Heart left ventricle (tissue), 16 donors: ENCODE measurements around the gene FMO5. TPM values are rescaled to one million over a fixed set of nuclear protein-coding genes. Genes with fewer than 3 reads are reported as not detected.

ENCODE experiments used
- ATAC-seq, 4 donors: fragments of 200-7000 bp; cut with Tn5 transposase; one replicate each; pipeline ENCODE4 v1.9.1; 2020 to 2022; ENCODE audit warnings: moderate library complexity in 4 of 4, mild to moderate bottlenecking in 3 of 4, moderate number of reproducible peaks in 1 of 4
- DNase-seq, 5 donors: peaks; one replicate each; pipeline ENCODE4 v3.0.0-alpha.2; 2020
- H3K27ac ChIP-seq, 12 donors: fragments of 200-600 bp; sonication (generic) in 4 of 12; one replicate each; pipeline versions ENCODE4 v1.5.0 to v1.8.0; 2016 to 2022; ENCODE audit warnings: mild to moderate bottlenecking in 2 of 12
- H3K27me3 ChIP-seq, 9 donors: fragments of 200-600 bp; sonication (generic) in 2 of 9; one replicate each; pipeline versions ENCODE4 v1.5.1 to v1.8.0; 2016 to 2022; ENCODE audit warnings: mild to moderate bottlenecking in 3 of 9
- H3K36me3 ChIP-seq, 9 donors: fragments of 200-600 bp; sonication (generic) in 2 of 9; one replicate each; pipeline versions ENCODE4 v1.5.0 to v1.8.0; 2018 to 2022; ENCODE audit warnings: mild to moderate bottlenecking in 2 of 9
- H3K4me1 ChIP-seq, 12 donors: fragments of 200-600 bp; sonication (generic) in 4 of 12; one replicate each; pipeline versions ENCODE4 v1.5.0 to v1.8.0; 2016 to 2022; ENCODE audit warnings: mild to moderate bottlenecking in 3 of 12
- H3K4me3 ChIP-seq, 12 donors: fragments of 200-600 bp; sonication (generic) in 4 of 12; one replicate each; pipeline versions ENCODE4 v1.5.0 to v1.8.0; 2017 to 2022; ENCODE audit warnings: mild to moderate bottlenecking in 9 of 12, moderate library complexity in 4 of 12
- H3K9me3 ChIP-seq, 12 donors: fragments of 200-600 bp; sonication (generic) in 4 of 12; one replicate each; pipeline versions ENCODE4 v1.5.0 to v1.8.0; 2016 to 2022; ENCODE audit warnings: mild to moderate bottlenecking in 1 of 12
- POLR2A ChIP-seq, 2 donors: fragments of 450-650 bp; IDR thresholded peaks; one replicate each; pipeline ENCODE4 v1.6.1; 2017; ENCODE audit warnings: antibody characterized with exemption in 2 of 2, mild to moderate bottlenecking in 2 of 2, moderate library complexity in 2 of 2
- WGBS, 4 donors: extraction: QIAGEN DNeasy Blood & Tissue Kit in 2 of 4; methylation state at CpG; one replicate each; pipeline versions ENCODE4 v1.1.5 to v1.1.7; 2013 to 2018; 5-methylcytosine and 5-hydroxymethylcytosine counted together
- intact Hi-C, 10 donors: fragments of 100-400 bp; cut with DNase I; formaldehyde crosslinking; loops; one replicate each; pipeline versions ENCODE4 v1.11.1 to v1.14.2; 2022
- polyA plus RNA-seq, 2 donors: library from polyadenylated mRNA; stranded (reverse); fragments of 200-250 nt; gene quantifications; one replicate each; pipeline ENCODE4 v1.2.3, GENCODE V29; 2013
- total RNA-seq, 9 donors: library from RNA; depleted of rRNA in 2 of 9; stranded (reverse); fragments of >200 nt in 2 of 9; fragmentation: NEBNext Ultra II Directional in 3 of 9; extraction: Animal tissue kit (Norgen Biotek cat#: 25700) in 3 of 9; gene quantifications; one replicate each; pipeline versions ENCODE4 v1.1.0 to v1.2.4, GENCODE V29; 2016 to 2023
- TF ChIP-seq, protein P1 (sequence below), 12 donors: fragments of 200-600 bp; sonication (generic) in 4 of 12; IDR thresholded peaks; one replicate each; pipeline versions ENCODE4 v1.5.0 to v1.8.0; 2018 to 2022; ENCODE audit warnings: antibody characterized with exemption in 12 of 12, mild to moderate bottlenecking in 5 of 12
- donor health status: ischemic (EF 13 %, LVEDD 7.1; RV severe dilation, severe dysfunction).
- donor health status: healthy with polysubstance abuse.
- donor health status: DM: no; HTN: yes; CAD: no.
- donor health status: DM: no; HTN: no; CAD: no.
- donor health status: ischemic (EF 25% LVEDD 6.9; RV normal size, moderate dysfunction).
- donor health status: ischemic (EF 25% LVEDD 5.7; RV mildly dilated, moderate dysfunction).
- donor health status: healthy.
- donor health status: DM: yes; HTN: yes; CAD: no.
- donor health status: ischemic (EF 35%, LVEDD 5.7; RV mildly dilated, moderate dysfunction).
- donor health status: nonischemic (EF 11% LVEDD 7.7; RV severe dilation, severe dysfunction).
- donor health status: DM: yes; HTN: yes; CAD: no.
- donor health status: PGD.
- donor health status: ischemic (EF 29% LVEDD 5.4; RV normal size, mild dysfunction).
- donor health status: nonischemic (EF 23%, LVEDD 6.1; RV moderate dilation, normal function).

Gene FMO5
- total and polyA plus RNA-seq, 11 donors: 0.71 to 17.0 (median 1.2) TPM

DNA sequence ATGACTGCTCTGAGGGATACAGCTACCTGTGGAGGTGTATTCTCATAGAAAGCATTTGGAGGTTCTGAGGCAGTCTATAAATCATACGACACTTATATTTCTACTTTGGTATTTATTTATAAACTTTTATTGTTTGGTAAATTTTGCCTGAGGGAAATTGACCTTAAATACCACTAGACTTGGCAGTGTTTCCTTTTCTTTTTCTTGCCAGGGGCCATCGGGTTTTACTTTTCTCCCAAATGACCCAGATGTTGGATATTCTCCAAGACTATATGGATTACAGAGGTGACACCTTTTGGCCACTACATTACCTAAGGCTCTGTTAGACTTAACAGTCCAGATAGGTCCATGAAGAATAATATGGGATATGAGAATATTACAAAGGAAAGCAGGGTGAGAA is 45.6 kb upstream of the FMO5 start:
- DNase-seq (no peak), ATAC-seq (no peak)
- H3K27ac ChIP-seq: no peak overlapping the region
- intact Hi-C loops: loop anchor here (5.0 to 10.0 kb wide), 10 partner anchors 114 to 624 kb away; no protein-coding TSS in a partner anchor
- H3K4me3 ChIP-seq: no peak overlapping the region
- H3K27me3 ChIP-seq: no peaks in the 10 kb centered on the region
- peaks cover 0 to 84% (median 68%) of the 10 kb centered on the region in 9 donors for H3K36me3 ChIP-seq
- WGBS, 4 donors: 51 to 58% (median 57%) methylated on average over 2 of the region's 2 CpGs
- TF ChIP-seq, protein P1, sequence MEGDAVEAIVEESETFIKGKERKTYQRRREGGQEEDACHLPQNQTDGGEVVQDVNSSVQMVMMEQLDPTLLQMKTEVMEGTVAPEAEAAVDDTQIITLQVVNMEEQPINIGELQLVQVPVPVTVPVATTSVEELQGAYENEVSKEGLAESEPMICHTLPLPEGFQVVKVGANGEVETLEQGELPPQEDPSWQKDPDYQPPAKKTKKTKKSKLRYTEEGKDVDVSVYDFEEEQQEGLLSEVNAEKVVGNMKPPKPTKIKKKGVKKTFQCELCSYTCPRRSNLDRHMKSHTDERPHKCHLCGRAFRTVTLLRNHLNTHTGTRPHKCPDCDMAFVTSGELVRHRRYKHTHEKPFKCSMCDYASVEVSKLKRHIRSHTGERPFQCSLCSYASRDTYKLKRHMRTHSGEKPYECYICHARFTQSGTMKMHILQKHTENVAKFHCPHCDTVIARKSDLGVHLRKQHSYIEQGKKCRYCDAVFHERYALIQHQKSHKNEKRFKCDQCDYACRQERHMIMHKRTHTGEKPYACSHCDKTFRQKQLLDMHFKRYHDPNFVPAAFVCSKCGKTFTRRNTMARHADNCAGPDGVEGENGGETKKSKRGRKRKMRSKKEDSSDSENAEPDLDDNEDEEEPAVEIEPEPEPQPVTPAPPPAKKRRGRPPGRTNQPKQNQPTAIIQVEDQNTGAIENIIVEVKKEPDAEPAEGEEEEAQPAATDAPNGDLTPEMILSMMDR (IDR thresholded peaks at IDR 0.05): no peak
- TF ChIP-seq POLR2A (IDR thresholded peaks at IDR 0.05): no peak
- H3K4me1 ChIP-seq: peaks cover 0 to 16% (median 6%) of the 10 kb centered on the region in 12 donors
- no peaks in the 10 kb centered on the region for H3K9me3 ChIP-seq

DNA sequence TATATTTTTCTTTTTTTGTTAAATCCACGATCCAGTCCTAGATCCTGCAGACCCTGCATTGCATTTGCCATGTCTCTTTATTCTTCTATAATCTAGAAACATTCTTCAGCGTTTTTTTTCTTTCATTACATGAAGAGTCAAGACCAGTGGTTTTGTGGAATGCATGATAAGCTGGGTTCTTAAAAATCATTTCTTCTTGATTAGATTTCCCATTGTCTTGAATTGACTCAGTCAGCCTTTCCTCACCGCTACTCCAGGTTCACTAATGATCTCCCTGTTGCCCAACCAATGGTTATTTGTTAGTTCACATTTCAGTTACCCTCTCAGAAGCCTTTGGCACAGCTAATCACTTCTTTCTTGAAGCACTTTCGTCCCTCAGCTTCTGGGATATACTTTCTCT is 42.6 kb upstream of the FMO5 start:
- Histone ChIP-seq H3K27ac (no peak overlapping the region), H3K27me3 (no peaks in the 10 kb centered on the region), H3K4me3 (no peak overlapping the region), H3K36me3 (peaks cover 0 to 97% (median 85%) of the 10 kb centered on the region in 9 donors), H3K9me3 (no peaks in the 10 kb centered on the region), H3K4me1 (no peaks in the 10 kb centered on the region)
- DNase-seq (no peak), ATAC-seq (no peak)
- intact Hi-C loops: no loop called here
- 95 to 96% (median 95%) methylated on average over 4 of the region's 4 CpGs for WGBS, 4 donors
- TF ChIP-seq, protein P1 (IDR thresholded peaks at IDR 0.05): no peak
- TF ChIP-seq POLR2A (IDR thresholded peaks at IDR 0.05): no peak

DNA sequence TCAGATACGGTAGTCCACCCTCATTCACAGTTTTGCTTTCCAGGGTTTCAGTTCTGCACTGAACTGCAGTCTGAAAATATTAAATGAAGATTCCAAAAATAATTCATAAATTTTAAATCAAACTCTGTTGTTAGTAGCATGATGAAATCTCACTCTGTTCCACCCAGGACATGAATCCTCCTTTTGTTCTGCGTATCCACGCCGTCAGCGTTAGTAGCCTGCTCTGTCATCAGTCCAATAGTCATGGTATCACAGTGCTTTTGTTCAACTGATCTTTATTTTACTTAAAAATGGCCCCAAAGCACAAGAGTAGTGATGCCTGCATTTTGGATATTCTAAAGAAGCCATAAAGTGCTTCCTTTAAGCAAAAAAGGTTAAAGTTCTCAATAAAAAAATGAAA is 41.2 kb upstream of the FMO5 start:
- intact Hi-C loops: no loop called here
- ATAC-seq: no peak

DNA sequence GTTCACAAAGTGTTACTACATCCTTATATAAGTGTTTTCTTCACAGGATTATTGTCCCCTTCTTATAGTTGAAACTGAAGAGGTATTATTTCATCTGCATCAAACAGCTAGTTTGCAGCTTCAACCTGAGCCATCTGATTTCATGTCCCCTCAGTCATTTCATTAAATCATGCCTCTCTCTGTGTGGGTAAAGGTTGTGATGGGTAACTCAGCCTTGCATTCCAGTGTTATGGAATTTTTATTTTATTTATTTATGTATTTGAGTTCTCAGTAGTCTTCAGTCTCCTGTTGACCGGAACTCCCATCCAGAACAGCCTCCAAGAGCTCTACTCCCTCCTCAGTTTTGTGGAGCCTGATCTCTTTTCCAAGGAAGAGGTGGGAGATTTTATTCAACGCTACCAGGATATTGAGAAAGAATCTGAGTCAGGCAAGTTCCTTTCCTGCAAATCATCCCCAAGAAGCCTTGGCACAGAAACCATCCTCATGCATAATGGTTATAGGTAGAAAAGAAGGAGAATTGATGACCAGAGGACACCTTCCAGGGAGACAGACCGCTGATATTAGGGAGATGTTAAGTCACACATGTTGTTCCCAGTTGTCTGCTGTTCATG is 39.1 kb upstream of the FMO5 start:
- ATAC-seq: no peak

More for the DNA sequence above, 41.2 kb upstream of the FMO5 start:
- Histone ChIP-seq H3K9me3 (no peaks in the 10 kb centered on the region), H3K4me1 (no peaks in the 10 kb centered on the region), H3K4me3 (no peak overlapping the region), H3K36me3 (peaks cover 0 to 96% (median 81%) of the 10 kb centered on the region in 9 donors), H3K27me3 (no peaks in the 10 kb centered on the region), H3K27ac (no peak overlapping the region)
- DNase-seq: no peak
- TF ChIP-seq POLR2A (IDR thresholded peaks at IDR 0.05): no peak
- TF ChIP-seq, protein P1 (IDR thresholded peaks at IDR 0.05): no peak
- WGBS, 4 donors: 92 to 95% (median 95%) methylated on average over 5 of the region's 5 CpGs

More for the DNA sequence above, 39.1 kb upstream of the FMO5 start:
- TF ChIP-seq POLR2A (IDR thresholded peaks at IDR 0.05): no peak
- TF ChIP-seq, protein P1 (IDR thresholded peaks at IDR 0.05): no peak
- 78 to 86% (median 84%) methylated on average over 3 of the region's 3 CpGs for WGBS, 4 donors
- Histone ChIP-seq H3K4me3 (no peak overlapping the region), H3K27me3 (no peaks in the 10 kb centered on the region), H3K27ac (no peak overlapping the region), H3K9me3 (no peaks in the 10 kb centered on the region), H3K36me3 (peaks cover 0 to 100% (median 90%) of the 10 kb centered on the region in 9 donors), H3K4me1 (no peaks in the 10 kb centered on the region)
- DNase-seq: no peak
- intact Hi-C loops: no loop called here
